ENCODE measurements around the gene TMEM11.
A peak's percentile ranks its signal among the peaks of the same experiment; 100 is the strongest.

Gene TMEM11

DNA sequence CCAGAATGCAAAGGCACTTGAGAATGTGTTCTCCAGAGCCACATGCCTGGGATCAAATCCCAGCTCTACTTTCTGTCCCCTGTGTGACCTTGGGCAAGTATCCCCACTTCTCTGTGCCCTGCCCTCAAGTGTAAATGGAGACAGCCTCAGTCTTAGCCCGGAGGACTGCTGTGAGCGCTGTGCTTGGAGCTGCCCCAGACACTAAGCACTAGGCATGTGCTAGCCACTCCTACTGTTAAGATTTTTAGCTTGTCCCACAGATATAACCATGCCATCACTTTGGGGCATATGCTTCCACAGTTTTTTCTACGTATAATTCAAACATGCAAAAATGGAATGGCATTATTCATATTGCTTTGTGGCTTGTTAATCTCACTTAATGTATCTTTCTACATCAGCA is 29.4 kb downstream of the TMEM11 start:
- DNase-seq (ENCODE audit: low spot score): no peak

DNA sequence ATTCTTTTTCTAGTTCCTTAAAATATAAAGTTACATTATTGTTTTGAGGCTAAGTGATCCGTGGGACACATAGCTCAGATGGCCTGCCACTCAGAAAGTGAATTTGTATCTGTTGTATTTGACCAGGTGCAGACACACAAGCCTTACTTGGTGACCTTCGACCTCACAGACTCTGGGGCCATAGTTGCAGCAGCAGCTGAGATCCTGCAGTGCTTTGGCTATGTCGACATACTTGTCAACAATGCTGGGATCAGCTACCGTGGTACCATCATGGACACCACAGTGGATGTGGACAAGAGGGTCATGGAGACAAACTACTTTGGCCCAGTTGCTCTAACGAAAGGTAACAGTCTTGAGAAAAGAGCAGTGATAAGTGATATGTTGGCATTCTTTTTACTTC is 30.5 kb downstream of the TMEM11 start:
- DNase-seq (ENCODE audit: low spot score): no peak

DNA sequence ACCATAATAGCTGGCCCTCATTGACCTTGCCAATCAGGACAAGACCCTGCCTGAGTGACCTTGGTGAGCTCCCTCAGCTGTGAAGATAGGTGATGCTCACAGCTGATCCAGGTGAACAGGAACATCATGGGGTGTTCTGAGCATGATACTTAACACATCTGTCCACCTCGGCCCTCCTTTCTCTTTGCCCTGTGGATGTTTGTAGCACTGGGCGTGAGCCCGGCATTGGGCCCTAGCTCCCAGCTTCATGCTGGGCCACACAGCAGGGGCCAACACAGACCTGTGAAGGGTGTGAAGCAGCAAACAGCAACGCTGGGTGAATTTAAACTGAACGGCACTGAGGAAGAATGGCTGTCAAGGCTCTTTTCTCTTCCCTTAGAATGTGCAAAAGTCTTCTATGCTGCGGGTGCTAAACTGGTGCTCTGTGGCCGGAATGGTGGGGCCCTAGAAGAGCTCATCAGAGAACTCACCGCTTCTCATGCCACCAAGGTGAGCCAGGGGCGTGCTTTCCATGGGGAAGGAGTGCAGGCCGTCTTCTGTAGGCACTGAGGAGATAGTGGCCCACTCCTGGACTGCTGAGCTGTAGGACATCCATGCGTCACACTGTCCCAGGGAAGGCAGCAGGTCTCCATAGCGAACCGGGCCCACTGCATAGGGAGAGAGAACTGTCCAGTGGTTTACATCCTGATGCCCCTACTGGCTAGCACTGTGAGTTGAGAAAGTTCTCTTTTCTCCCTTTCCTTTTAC is 35.9 kb downstream of the TMEM11 start:
- peak; percentile 27 for DNase-seq (ENCODE audit: low spot score)

DNA sequence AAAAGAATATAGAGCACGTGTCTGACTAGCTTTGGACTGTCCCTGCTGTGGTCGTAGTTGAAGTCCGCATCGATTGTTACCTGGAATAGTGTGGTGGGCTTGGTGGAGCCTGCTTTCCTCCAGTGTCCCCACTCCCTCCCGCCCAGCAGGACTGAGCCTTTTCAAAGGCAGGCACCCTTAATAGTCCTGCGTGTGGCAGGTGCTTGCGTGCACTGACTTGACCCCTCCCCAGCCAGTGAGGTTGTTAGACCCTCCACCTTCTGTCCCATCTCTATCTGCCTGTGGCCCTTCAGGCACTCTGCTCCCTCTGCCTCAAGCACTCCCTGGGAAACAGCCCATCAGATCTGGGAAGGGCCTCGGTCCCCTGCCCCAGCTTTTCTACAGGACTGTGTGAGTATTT is 36.6 kb downstream of the TMEM11 start:
- no peak for DNase-seq (ENCODE audit: low spot score)

DNA sequence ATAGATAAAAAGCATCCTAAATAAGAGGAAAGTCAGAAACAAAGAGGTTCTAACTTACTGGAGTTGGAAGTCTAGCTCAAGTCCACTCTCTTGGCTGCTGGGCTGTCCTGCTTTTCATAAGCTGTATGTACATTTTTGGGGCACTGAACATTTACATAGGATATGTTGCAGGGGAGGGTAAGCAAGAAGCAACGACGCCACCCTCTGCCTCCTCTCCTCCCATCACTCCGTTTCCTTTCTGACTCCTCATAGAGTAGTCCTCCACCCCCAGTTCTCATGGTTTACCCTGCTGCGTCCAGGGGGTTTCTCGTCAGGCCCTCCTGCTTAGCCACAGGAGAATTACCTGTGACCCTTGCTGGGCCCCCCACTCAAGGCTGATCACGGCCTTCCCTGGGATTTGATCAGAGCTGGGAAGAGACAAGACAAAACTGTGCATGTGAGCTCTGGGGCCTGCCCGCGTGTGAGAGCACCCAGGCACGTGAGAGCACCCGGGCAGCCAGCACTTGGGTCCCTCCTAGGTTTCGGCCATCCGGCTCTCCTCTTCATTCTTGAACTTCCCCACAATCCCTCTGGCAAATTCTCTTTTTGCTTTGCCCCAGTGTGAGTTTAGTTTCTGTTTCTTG is 37.1 kb downstream of the TMEM11 start:
- DNase-seq (ENCODE audit: low spot score): peak; percentile 22

DNA sequence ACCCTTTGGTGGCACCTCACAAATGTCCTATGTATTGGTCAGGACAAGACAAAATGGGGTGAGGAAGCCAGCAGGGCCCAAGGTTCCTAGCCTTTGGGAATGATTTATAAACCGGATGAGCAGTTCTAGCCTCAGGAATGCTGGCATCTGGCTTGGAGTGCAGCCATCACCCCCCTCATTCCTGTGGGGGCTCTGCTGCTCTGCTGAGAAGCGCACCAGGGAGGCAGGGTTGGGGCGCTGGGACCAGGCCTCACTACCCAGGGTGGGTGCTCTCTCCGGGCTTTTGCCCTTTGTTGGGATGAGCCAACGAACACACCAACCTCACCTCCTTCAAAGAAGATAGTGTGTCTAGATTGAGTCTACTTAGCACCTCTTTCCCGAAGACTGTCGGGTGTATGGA is 39.2 kb downstream of the TMEM11 start:
- DNase-seq (ENCODE audit: low spot score): peak; percentile 18

DNA sequence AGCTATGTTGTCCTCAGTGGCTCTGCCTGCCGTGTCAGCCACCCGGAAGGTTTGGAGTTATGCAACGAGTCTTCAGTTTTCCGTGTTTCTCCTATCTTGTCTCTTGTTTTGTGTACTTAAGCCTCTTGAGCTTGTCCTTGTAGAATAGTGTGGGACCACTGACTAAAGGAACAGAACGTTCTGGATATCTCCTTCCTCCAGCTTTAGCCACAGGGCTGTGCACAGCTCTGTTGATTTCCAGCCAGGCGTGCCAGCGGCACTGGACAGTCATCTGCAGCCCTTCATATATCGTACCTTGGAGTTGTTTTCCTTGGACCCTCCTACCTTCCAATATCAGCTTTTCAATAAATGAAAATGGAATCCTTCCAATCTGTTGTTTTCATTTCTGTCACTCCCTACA is 39.8 kb downstream of the TMEM11 start:
- DNase-seq (ENCODE audit: low spot score): peak; percentile 21

DNA sequence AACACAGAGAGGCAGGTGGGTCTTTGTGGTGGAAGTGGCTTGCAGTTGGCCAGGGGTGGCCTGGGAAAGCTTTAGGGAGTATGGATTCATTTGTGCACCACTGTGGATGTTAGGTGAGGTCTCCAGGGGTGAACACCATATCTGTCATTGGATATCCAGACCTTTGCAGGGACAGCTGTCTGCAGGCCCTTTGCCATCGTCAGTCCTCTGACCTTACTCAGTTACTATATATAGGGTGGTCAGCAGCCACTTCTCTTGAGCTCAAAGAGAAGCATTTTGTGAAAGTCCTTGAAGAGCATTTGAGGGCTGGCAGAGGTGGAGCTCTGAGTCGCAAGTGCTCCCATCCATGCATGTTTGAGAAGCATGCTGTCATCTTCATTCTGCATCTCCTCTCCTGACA is 40.4 kb downstream of the TMEM11 start:
- DNase-seq (ENCODE audit: low spot score): peak; percentile 27

DNA sequence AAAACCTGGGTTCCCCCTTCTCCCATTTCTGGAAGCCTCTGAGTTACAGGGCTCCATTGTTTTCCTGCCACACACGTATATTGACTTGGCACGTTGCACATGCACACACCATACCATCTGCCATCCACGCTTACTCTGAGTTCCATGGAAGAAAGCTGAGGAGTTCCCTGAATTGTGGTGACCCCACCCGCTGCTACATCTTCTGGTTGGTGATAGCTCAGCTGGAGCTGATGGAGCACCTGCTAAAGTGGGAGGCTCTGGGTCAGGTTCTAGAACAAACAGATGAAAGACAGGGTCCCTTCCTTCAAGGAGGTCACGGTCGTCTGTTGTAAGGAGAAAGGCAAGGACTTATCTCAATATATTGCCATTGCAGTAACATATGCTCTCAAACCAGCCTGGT is 41.1 kb downstream of the TMEM11 start:
- peak; percentile 32 for DNase-seq (ENCODE audit: low spot score)

DNA sequence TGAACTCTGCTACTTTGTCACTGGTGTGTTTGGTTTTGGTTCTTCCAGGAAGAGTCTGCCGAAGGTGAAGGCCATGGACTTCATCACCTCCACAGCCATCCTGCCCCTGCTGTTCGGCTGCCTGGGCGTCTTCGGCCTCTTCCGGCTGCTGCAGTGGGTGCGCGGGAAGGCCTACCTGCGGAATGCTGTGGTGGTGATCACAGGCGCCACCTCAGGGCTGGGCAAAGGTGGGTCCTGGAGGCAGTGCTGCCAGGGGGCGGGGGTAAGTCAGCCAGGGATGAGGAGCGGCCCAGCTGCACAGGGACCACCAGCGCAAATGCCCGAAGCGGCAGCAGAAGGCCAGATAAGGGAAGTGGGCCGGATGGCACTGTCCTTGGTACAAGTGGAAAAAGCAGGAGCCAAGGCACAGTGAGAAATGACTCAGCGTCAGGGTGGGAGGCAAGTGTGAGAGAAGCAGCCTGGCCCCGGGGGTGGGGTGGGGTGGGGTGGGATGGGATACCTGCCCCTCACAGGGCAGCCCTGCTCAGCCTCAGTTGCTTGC is 41.9 kb downstream of the TMEM11 start:
- DNase-seq (ENCODE audit: low spot score): peak; percentile 39

DNA sequence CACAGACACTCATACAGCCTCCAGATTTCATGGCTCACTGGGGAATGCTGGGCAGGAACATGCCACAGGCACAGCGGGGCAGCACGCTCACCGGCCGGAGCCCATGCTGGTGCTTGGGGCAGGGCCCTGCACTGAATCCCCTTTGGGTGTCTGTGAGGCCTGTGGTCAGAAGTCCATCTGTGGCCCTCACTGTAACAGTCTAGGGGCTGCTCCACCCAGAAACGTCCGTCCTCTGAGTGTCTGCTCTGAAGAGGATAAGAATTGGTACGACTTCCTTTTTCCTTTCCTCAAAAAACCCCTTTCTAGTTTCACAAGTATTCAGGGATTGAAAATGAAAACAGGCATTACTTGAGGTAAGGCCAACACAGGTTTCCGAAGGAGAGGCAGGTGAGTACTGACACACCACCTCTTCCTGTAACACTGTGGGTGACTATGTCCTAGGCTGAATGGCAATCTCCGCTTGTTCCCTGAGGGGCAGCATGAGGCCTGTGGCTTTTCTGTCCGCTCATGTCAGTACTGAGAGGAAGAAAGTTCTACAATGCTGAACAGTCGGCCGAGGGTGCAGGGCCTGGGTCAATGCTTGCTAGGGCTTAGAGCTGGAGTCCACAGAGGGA is 42.5 kb downstream of the TMEM11 start:
- DNase-seq (ENCODE audit: low spot score): peak; percentile 38

DNA sequence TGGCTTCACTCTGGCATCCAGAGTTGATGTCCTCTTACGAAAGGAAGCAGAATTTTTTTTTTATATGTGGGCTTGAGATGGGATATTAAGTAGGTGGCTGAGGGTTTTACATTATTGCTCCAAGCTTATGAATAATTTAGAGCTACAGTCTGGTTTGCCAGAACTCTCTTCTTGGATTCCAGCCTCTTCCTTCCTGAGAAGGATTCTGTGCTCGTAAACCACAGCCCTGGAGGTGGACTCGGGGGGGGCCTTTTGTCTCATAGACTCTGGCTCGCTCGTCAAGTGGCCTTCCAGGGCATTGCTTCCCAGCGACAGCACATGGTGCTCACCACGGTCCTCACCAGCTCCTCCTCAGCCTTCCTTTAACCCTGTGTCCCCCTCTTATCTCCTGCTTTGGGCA is 43.2 kb downstream of the TMEM11 start:
- peak; percentile 17 for DNase-seq (ENCODE audit: low spot score)

DNA sequence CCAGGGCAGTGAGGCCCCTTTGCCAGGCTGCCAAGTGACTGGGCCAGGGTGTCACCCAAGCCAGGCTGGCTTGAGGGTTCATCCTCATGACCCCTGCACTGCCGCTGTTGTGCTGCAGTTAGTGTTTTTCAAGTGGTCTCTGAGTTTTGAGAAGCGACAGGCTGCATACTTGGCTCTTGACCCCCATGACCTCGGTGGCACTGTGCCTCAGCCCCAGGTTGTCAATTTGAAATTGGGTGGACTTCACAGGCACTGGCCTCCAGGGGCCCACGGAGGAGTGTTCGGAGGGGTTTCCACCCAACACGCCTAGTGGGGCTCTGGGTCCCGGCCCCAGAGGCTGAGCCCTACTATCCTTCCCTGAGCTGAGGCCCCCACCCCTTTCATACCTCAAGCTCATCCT is 44.5 kb downstream of the TMEM11 start:
- peak; percentile 36 for DNase-seq (ENCODE audit: low spot score)

DNA sequence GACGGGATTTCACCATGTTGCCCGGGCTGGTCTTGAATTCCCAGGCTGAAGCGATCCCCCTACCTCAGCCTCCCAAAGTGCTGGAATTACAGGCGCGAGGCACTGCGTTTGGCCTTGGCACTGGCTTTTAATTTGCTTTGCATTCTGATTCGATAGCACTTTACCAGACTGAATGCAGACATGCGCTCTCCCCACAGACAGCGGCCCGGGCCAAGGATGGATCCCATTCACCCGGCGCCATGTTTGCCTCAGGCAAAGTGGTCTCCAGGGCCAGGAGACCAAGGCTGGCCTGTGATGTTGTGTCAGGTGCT is 45.5 kb downstream of the TMEM11 start:
- peak; percentile 31 for DNase-seq (ENCODE audit: low spot score)

DNA sequence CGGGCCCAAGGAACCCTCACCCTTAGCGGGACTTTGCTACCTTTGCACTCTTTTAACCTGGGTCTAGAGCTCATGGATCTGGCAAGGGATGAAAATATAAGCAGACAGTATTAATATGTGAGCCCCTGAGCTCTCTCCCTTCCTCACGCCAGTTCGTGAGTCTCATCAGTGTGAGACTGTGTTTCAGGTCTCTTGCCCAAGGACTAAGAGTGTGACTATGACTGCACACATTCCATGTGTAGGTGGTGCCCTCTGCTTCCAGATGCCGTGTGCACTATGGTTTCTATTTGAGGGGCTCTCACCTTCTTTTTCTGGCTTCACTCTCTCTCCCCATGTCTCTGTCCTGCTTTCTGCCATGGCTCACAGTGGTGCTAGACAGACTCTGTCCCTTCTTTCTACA is 46.7 kb downstream of the TMEM11 start:
- DNase-seq (ENCODE audit: low spot score): peak; percentile 30

DNA sequence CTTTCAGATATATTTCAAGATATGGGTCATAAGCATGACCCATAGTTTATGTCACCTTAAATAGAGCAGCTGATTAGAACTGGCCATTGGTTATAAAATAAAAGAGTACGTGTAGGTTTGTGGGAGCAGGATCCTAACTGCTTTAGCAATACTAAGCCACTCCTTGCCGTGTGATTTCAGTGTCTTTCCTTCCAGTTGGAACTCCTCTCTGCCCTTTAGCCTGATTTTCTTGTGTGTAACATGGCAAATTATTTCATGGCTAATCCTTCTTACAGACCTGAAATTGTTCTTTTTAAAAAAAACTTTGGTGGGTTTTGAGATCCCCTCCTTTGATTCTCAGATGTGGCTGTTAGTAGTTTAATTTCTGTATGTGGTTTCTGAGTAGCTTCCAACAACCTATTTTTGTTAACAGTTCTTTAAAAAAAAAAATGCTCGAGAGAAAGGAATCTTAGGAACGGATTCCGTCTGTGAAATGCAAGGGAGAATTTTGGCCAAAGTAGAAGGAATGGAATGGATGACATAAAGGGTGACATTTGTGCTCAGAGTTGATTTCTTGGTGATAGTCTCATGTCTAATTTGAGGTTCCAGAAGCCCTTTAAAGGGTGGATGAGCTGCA is 47.3 kb downstream of the TMEM11 start:
- DNase-seq (ENCODE audit: low spot score): no peak

DNA sequence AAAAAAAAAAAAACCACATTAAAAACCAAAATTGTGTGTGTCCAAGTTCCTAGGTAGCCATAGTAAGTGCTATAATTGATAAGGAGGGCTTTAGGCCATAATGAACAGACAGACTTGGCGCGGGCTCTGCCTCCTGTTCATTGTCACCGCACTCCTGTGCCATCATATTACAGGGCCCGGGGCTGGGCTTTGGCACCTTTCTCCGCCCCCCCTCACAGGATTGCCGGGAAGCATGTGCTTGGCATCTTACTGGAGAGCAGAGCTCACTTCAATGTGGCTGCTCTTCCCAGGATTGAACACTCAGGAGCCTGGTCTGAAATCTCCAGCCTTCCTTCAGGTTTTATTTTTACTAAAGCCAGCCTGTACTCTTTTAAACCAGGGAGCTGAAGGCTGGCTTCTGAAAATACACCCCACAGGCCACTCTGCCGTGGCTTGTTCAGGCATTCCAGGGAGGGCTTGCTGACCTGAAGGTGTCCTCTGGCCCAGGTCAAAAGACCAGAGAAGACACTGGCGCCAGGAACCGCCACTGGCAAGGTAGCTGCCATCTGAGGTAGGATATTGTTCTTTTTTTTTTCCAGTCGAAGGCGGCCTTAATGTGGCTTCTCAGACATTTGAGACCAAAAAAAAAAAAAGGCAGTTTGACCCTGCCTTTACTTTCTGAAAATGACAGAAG is 47.9 kb downstream of the TMEM11 start:
- DNase-seq (ENCODE audit: low spot score): peak; percentile 19

DNA sequence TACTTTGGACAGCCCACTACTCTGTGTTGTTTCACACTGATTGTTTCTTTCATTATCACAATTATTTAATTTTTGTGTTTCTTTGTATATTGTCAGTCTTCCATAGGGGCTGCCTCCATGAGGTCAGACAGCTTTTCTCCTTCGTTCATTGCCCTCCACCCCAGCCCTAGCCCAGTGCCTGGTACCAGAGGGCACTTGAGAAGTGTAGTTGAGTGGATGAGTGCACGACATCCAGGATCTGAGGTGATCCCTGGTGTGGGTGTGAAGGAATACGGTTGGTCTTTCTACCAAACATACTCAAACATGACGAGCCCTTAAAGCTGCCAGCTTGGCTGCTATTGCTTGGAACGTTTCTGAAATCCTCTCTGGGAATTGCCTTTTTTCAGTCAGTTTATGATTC is 49.3 kb downstream of the TMEM11 start:
- peak; percentile 32 for DNase-seq (ENCODE audit: low spot score)

DNA sequence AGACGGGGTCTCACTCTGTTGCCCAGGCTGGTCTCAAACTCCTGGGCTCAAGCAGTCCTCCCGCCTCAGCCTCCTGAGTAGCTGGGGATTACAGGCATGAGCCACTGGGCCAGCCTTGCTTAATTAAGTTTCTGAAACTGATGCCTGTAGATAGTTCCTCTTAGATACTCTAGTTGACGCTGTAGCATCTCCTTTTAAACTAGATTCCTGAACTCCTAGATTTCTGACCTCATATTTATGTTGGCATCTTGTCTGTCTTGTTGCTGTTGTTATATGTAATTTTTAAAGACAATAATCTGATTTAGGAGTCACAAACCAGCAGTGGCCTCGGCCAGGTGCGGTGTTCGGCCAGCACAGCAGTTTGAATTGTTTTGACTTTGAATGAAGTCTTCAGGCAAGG is 49.7 kb downstream of the TMEM11 start:
- DNase-seq (ENCODE audit: low spot score): no peak

DNA sequence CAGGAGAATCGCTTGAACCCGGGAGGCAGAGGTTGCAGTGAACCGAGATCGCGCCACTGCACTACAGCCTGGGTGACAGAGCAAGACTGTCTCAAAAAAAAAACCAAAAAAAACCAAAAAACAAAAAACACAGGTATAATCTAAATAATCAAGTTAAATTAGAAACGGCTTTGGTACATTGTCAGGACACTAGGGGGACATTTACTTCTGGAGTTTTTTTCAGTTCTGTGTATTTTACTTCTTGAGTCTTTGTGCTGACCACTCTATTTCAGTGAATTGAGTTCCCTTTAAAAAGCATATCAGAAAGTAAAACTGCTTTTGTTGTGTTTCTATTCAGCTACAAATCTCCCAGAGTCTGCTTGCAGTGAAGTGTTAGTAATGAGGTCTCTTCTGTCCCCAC is 50.9 kb downstream of the TMEM11 start:
- no peak for DNase-seq (ENCODE audit: low spot score)

DNA sequence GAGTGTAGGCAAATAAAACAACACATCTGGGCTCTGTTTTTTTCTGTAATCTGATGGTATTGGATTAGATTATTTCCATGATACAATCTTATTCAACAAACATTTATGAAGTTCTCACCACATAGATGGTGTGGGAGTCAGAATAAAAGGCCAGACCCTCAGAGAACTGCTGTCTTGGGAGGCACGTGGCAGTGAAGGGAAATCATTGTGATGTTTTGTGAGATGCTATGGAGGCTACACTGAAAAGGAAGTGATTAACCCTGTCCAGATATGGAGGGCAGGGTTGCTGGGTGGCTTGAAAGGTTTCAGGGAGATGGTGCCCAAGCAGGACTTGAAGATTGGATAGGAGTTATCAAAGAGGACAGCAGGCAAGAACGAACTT is 51.6 kb downstream of the TMEM11 start:
- DNase-seq (ENCODE audit: low spot score): peak; percentile 29

Data from ecto neural progenitor cell (in vitro differentiated cells).